ENCODE data around the gene HSPA4.

DNA sequence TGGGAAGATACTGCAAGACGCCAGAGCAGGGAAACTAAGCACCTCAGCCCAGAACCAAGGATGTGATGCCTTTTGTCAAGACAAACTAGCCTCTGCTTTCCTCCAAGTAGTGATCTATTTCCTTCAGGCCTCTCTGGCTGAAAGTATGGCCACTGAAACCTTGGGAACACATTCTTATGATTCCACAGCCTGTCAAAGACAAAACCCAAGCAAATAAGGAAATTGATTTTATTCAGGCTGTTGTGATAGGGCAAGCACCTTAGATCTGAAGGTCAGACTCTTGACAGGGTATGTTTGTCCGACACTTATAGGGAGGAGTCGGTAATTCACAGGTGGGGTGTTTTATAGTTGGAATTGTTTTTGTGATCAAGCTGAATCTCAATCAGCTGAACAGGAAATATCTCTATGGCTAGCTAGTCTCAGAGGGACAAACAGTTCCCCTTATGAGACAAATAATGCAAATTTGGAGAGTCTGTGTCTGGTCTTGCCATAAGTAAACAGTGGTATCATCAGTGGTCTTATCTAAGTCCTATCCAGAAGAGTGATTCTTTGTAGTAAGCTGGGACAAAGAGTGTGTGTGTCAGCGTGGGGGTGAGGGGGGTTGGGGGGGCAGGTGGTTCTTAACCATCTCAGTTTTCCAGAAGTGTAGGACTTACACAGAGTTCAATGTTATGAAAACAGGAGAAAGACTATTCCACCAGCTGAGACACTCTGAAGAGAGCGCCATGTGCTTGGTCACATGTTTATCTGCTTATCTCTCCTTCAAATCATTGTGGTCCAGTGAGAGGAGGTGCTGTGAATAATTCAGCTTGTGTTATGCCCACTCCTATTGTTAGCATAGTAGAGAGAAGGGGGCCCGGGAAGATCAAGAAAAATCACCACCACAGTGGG, 18.7 kb upstream of the HSPA4 start:
- TF ChIP-seq, protein P1, sequence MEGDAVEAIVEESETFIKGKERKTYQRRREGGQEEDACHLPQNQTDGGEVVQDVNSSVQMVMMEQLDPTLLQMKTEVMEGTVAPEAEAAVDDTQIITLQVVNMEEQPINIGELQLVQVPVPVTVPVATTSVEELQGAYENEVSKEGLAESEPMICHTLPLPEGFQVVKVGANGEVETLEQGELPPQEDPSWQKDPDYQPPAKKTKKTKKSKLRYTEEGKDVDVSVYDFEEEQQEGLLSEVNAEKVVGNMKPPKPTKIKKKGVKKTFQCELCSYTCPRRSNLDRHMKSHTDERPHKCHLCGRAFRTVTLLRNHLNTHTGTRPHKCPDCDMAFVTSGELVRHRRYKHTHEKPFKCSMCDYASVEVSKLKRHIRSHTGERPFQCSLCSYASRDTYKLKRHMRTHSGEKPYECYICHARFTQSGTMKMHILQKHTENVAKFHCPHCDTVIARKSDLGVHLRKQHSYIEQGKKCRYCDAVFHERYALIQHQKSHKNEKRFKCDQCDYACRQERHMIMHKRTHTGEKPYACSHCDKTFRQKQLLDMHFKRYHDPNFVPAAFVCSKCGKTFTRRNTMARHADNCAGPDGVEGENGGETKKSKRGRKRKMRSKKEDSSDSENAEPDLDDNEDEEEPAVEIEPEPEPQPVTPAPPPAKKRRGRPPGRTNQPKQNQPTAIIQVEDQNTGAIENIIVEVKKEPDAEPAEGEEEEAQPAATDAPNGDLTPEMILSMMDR (IDR thresholded peaks at IDR 0.05), result no peak
- no peak for TF ChIP-seq ZFX (IDR thresholded peaks at IDR 0.05; ENCODE audit: borderline replicate concordance)
